NOMO-1 (cell line): ENCODE measurements around the gene ECI1.
A peak's percentile ranks its signal among the peaks of the same experiment; 100 is the strongest.

Experiments used
- DNase-seq, 2 experiments: peaks; one replicate each; lab custom pipeline; 2025; ENCODE audit not compliant: unreplicated experiment in 2 of 2; lab: John Stamatoyannopoulos, UW

Gene ECI1

GRCh38 chr16:2234813-2235170, 16.6 kb downstream of the ECI1 start:
- no peak for DNase-seq

DNA sequence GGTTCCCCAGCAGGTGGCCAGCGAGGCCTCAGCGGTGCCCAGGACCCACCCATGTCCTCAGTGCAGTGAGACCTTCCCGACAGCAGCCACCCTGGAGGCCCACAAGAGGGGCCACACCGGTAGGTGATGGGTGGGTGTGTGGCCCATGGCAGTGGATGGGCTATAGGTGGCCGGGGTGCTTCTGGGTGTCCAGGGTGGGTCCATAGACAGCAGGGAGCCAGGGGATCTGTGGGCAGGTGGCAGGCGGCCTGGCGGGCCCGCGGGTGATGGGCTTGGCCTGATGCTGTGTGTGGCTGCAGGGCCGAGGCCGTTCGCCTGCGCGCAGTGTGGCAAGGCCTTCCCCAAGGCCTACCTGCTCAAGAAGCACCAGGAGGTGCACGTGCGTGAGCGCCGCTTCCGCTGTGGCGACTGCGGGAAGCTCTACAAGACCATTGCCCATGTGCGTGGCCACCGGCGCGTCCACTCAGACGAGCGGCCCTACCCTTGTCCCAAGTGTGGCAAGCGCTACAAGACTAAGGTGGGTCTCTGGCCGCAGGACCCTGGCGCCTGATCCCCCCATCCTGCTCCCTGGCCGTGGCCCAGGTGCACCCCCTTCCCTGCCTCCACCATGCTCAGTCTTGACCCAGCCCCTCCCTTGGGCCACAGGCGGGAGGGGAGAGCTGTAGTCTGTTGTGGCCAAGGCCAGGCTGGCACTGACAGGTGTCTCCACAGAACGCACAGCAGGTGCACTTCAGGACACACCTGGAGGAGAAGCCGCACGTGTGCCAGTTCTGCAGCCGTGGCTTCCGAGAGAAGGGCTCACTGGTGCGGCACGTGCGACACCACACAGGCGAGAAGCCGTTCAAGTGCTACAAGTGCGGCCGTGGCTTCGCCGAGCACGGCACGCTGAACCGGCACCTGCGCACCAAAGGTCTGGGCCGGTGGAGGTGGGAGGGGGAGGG, 17.2 kb downstream of the ECI1 start:
- DNase-seq, result no peak

DNA sequence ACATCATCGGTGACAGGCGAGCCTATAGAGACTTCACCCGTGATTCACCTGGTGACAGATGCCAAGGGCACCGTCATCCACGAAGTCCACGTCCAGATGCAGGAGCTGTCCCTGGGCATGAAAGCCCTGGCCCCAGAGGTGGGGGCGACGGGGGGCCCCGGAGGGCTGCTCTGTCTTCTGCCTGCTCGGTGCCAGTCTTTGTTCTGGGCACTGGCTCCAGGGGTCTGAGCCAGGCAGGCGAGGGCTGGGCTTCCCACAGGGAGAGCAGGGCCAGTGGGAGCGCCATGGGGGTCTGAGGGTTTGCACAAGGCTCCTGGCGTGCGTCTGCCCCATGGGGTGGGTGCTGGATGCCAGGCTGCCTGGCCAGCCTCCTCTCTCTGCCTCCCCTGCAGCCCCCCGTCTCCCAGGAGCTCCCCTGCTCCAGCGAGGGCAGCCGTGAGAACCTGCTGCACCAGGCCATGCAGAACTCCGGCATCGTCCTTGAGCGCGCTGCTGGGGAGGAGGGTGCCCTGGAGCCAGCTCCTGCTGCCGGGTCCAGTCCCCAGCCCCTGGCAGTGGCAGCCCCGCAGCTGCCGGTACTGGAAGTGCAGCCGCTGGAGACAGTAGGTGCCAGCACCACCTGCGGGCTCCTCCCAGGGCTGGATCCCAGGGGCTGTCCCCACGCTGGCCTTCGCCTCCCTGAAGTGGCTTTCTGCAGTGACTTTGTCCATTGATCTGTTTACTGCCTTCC, 18.2 kb downstream of the ECI1 start:
- no peak for DNase-seq

DNA sequence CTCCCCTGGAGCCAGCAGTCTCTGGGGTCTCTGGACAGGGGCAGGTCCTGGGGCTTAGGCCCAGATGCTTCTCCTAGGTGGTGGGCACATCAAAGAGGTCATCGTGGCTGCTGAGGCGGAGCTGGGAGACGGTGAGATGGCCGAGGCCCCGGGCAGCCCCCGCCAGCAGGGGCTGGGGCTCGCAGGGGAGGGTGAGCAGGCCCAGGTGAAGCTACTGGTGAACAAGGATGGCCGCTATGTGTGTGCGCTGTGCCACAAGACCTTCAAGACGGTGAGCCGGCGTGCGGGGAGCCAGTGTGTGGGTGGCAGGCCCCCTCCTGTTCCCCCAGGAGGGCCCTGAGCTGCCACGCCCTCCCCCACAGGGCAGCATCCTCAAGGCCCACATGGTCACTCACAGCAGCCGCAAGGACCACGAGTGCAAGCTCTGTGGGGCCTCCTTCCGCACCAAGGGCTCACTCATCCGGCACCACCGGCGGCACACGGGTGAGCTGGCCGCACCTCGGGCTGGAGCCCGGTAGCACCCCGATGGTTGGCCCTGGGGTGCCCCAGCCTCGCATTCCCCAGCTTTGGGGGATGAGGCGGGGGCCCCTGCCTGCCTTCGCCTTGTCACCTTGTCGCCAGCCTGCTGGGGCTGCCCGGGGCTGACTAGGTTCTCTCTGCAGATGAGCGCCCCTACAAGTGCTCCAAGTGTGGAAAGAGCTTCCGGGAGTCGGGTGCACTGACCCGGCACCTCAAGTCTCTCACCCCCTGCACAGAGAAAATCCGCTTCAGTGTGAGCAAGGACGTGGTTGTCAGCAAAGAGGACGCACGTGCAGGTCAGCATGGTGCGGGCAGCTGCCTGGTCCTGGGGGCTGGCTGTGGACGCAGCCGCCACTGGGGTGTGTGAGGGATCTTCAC, 19.0 kb downstream of the ECI1 start:
- DNase-seq, result no peak

DNA sequence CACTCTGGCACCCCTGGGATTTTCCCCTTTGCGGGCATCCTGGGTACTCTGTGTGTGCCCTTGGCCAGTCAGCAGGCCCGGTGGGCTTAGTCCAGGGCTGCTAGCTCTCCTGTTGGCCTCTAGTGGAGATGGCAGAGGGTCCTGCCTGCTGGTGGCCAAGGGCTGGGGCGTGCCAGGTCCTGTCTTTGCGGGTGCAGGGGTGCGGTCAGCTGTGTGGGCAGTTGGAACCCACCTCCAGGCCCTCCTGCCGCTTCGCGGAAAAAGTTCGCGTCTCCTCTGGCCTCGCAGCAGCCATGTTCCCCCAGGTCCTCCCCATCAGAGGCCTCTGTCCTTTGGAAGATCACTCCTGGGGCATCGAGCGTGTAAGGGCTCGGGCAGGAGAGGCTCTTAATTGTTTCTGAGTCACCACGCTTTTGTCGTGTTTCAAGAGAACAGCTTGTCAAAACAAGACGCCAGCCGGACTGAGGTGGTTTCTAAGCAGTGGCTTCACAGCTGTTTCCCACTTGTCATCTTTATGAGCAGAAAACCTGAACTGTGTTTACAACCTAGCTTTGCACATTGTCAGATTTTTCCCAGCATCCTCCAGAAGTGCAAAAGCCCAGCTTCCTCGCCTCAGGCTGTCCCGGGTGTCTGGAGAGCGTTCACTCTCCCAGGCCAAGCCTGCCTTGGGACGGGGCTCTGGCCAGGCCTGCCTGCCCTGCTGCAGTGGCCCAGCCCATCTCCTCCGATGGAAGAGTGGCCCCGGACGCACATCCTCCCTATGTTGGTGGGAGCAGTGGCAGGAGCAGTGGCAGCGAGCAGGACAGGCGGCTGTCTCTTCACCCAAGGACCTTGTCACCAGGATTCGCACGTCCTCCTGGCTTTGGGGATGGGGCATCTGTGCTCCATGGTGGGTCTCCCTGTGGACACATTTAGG, 20.1 kb downstream of the ECI1 start:
- DNase-seq, result no peak

- DNase-seq, result no peak
Observed at GRCh38 chr16:2230376-2230775, 21.0 kb downstream of the ECI1 start.

DNA sequence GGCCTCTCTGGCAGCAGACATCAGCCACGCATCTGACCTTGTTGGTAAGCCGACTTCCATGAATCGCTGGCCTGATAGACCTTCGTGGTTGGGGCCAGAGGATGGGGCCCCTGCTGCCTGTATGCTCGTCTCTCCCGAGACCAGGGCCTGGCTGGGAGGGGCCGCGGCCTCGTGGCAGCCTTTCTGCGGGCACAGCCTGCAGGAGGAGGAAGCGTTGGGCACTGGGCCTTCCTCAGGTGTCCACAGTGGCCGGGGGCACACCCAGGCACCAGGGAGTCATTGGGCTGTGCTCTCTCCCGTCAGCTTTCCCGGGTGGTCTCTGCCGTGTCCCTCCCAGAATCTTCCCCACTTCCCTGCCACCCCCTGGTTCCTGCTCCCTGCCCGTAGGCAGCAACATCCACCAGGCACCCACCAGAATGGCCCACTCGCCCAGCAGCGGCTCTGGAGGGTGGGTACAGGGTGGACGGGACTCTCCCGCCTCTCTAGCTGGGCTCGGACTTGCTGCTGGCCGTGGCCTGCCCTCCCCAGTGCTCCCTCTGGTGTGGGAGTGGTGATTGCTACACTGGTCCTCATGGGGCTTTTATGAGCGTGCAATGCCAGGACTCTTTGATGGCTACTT, 21.6 kb downstream of the ECI1 start:
- no peak for DNase-seq

GRCh38 chr16:2229091-2229490, 22.3 kb downstream of the ECI1 start:
- no peak for DNase-seq

DNA sequence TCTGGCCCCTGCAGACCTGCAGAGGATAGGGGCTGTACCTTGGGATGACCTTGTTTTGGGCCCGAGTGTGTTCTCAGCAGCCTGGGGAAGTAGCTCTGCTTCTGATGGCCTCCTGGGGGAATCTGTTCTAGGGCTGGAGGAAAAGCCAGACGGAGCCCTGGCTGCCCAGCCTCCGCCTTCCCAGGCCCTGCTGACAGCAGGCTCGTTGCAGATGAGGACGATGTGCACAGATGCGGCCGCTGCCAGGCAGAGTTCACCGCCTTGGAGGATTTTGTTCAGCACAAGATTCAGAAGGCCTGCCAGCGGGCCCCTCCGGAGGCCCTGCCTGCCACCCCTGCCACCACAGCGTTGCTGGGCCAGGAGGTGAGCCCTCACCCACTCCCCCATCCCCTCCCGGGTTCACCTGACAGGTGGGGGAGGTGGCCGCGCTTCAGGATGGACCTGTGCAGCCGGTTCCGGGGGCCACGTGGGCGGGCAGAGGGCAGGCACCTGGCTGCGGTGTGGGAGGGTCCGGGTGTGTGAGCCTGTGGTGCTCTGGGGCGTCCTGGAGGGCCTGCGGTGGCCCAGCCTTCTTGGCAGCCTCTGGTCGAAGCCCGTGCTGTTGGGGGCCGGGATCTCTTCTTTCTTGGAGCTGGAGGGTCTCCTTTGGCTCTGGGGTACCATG, 23.1 kb downstream of the ECI1 start:
- no peak for DNase-seq

- no peak for DNase-seq
Observed at GRCh38 chr16:2226918-2227317, 24.5 kb downstream of the ECI1 start.

DNA sequence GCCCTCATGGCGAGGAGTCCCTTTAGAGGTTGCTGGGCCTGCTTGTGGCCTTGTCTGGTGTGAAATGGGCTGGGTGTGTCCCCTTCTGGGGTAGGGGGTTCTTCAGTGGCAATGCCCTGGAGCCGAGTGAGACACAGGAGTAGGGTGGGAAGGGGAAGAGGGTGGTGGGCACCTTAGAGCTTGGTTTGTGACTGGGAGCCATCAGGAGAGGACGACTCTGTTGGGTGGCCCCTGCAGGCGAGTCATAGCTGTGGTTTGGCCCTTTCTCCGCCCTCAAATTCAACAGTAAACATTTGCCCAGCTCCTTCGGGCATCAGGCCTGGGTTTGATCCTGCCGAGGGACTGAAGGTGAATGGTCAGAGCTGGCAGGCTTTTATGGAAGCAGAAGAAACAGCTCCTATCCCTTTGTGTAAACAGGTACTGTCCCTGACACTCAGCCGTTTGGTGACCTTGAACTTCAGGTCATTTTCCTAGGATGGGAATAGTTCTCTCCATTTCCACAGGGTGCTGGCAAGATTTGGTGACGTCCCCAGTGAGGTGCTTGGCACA, 25.1 kb downstream of the ECI1 start:
- DNase-seq, result no peak

DNA sequence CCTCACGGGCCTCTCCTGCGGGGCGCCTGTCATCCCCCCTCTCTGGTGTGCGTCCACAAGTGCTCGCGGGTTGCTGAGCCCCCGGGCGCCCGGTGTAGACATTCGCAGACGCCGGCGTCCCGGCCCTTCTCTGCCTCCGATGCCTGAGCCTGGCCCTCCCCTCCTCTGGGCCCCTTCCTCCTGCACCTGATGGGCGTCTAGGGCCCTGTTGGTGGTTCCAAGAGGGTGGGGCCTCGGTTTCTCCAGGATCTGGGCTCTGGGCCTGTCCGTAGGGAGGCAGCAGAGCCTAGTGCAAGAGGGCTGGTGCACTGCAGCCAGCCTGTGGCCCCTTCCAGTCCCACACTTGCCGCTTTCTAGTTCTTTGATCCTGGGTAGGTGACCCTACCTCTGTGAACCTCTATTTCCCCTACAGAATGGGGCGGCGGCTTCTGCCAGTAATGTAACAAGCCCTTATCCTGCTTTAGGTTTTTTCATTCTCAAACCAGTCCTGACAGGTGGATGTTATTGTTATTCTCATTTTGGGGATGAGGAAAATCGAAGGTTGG, 27.4 kb downstream of the ECI1 start:
- peak; percentile 27 to 64 for DNase-seq

- peak; percentile 99 to 100 for DNase-seq
Observed at GRCh38 chr16:2223221-2223941, 28.0 kb downstream of the ECI1 start, which contains the start of gene E4F1. Gene E4F1 (plus strand): TSS chr16:2223591. CDS start chr16:2223614, 23 bp downstream.

- no peak for DNase-seq
Observed at GRCh38 chr16:2216330-2216729, 35.1 kb downstream of the ECI1 start.

DNA sequence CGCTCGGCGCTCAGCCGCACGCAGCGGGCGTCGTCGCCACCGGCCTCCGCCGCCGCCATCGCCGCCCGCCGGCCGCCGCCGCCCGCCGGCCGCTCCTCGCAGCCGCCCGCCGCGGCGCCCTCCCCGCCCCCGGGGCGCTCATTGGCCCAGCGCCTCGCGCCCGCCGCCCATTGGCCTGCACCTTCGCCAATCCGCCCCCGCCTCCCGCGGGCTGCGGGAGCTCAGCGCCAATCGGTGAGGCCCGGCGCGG, 36.7 kb downstream of the ECI1 start, which contains the start of gene PGP:
Gene PGP, minus strand, starts transcription at position 122 of the 250 bp plus-strand sequence. Its CDS starts 63 bp downstream, at position 59.
- no peak for DNase-seq

DNA sequence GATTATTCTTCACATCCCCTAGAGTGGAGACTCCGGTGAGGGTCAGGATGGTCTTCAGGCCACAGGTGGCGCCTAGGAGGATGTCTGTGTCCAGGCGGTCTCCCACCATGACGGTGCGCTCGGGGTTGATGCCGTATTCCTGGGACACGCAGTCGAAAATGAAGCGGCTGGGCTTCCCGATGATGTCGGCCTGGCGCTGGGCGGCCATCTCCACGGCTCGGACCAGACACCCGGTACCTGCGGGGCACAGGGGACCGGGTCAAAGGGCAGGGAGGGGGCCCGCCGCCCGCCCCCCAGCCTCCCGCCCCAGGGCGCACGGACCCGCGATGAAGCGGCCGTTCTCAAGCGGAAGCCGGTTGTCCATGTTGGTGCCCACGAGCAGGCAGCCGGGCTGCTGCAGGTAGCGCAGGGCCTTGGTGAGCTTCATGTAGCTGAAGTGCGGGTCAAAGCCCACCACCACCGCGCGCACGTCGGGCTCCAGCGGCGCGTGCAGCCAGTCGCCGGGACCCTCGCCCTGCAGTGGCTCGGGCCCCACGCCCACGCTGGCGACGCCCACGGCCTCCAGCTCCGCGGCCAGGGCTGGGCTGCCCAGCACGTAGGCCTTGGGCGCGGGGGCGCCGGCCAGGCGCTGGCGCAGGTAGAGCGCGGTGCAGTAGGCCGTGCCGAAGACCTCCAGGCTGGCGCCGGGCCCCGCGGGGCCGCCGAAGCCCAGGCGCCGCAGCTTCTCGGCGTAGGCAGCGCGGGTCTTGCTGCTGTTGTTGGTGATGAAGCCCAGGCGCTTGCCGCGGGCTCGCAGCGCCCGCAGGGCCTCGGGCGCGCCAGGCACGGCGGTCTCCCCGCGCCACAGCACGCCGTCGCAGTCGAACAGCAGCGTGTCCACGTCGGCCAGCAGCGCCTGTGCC, 37.3 kb downstream of the ECI1 start:
- DNase-seq, result peak in 1 of 2 experiments; percentile 5
